Bronchial smooth muscle cell (primary cell): ENCODE measurements around the gene C11orf52. TPM values are rescaled to one million over a fixed set of nuclear protein-coding genes. Genes with fewer than 3 reads are reported as not detected.

Experiments
- total RNA-seq: library from RNA; depleted of rRNA; stranded (reverse); fragments of >200 nt; gene quantifications from 2 replicates; pipeline ENCODE4 v1.2.1, GENCODE V29; 2014

The C11orf52 gene, protein sequence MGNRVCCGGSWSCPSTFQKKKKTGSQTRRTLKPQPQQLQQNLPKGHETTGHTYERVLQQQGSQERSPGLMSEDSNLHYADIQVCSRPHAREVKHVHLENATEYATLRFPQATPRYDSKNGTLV
- 0.47 TPM in 1 of 2 replicates, not detected in the other for total RNA-seq

DNA sequence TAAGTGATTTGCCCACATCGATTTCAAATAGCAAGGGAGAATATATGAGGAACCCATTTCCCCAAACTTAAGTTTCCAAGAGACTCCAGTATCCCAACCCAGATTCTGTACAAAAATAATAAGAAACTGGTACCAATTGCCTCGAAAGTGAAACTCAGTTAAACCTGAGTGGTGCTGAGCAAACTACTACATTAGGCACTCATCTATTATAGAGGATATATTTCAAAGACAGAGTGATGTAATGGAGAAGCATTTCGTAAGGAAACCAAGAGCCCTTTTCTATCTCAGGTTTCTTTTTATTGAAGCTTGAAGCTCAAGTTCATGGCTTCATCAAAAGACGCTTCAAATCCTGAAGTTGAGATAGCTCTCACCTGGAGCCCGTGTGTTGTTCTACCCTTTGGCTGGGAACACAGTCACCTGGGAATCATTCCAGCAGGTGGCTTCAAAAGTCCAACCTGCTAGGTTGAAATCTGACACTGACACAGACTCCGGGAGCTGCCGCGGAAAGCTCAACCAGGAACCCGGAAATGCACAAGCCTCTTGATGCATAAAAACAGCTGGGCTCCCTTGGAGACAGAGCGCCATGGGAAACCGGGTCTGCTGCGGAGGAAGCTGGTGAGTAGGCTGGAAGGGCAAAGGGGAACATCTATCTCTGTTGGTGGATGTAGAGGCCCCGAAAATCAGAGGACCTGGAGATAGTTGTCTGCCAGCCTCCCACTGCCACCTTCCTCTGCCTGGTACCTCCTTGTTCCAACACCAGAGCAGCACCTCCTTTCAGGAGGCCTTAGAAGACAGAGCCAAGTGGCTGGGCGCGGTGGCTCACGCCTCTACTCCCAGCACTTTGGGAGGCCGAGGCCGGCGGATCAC lies at the start of gene C11orf52:
Gene C11orf52, plus strand, starts transcription at position 524 of the 867 bp plus-strand sequence. Its CDS starts 60 bp downstream, at position 584.

GRCh38 chr11:111870886-111871692 lies 47.6 kb upstream of the C11orf52 start, which contains the start of gene ALG9:
ALG9 (minus strand) TSS chr11:111871581; CDS start chr11:111871482, 99 bp downstream.

GRCh38 chr11:111878849-111879636 lies 39.7 kb upstream of the C11orf52 start, which contains the start of the genes CFAP68 and FDXACB1:
CFAP68 (plus strand) TSS chr11:111879541; CDS start chr11:111879561, 20 bp downstream.
FDXACB1 (minus strand) TSS chr11:111879165; CDS start chr11:111879132, 33 bp downstream.

DNA sequence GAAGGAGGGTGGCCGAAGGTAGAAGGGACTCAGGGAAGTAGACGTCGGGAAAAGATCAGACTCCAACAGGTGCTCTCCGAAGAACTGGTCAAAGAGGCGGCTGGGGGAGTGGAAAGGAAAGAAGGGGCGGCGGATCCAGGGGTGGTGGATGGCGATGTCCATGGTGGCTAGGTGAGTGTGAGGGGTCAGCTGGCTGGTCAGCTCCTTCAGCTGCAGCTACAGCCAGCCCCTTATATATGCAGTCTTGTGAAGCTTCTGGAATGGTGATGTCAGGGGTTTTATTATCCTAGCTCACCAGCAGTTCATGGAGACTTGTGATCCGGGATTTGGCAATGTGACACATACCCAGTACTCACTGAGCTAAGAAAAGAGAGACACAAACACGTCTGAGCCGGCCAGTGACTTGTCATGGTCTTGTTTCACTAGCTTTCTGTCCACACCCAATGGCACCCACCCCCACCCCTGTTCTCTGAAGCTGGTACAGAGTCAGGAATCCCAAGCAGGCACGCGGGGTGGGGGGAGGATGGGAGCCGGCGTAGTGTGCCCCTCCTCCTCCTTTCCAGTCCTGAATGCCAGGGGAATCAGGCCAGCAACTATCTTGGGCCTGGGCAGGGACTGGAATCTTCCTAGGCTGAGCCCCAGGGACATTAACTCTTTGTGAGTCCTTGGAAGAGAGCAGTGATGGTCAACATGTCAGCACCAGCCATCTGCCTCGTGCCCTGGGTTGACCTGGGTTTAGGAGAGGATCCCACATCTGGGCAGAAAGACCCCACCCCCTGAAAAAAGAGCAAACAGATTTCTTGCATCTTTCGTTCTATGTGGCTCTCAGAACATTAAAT lies 6.9 kb upstream of the C11orf52 start, which contains the start of gene CRYAB:
Gene CRYAB, minus strand, starts transcription at position 208 of the 839 bp plus-strand sequence. Its CDS starts 46 bp downstream, at position 162.

DNA sequence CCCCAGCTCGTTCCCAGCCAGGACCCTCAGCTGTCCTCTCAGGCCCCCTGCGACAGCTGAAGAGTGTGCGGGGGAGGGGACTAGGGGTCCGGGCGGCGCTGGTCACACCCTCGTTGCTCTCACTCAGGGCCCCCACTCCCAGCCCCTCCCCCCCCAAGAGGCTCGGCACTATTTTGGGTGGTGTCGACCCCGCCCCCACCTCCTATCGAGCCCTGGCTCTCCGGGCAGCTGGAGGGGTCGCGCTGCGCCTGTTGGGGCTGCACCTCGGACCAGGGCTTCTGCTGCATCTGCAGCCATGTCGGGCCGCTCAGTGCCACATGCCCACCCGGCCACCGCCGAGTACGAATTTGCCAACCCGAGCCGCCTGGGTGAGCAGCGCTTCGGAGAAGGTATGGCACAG lies 6.2 kb upstream of the C11orf52 start, which contains the start of gene HSPB2:
Gene HSPB2, plus strand, starts transcription at position 200 of the 400 bp plus-strand sequence. Its CDS starts 96 bp downstream, at position 296.

Other genes with a start within 250 kb of the C11orf52 start
- gene PPP2R1B, start 152.5 kb upstream of the C11orf52 start, total RNA-seq = 26.7 and 34.5 TPM in 2 replicates
- 15.6 and 23.2 TPM in 2 replicates for gene ALG9, start 47.3 kb upstream of the C11orf52 start, total RNA-seq
- gene FDXACB1, start 39.7 kb upstream of the C11orf52 start, total RNA-seq = 1.6 and 1.9 TPM in 2 replicates
- 9.5 and 13.0 TPM in 2 replicates for gene CFAP68, start 39.4 kb upstream of the C11orf52 start, total RNA-seq
- gene CRYAB, start 7.1 kb upstream of the C11orf52 start, total RNA-seq = 9.0 and 11.9 TPM in 2 replicates
- 0.43 and 0.63 TPM in 2 replicates for gene HSPB2, start 6.2 kb upstream of the C11orf52 start, total RNA-seq
- gene DIXDC1, start 18.4 kb downstream of the C11orf52 start, total RNA-seq = 15.3 and 15.5 TPM in 2 replicates
- gene DLAT, start 106.5 kb downstream of the C11orf52 start, total RNA-seq = 15.5 and 18.1 TPM in 2 replicates
- 1.1 and 1.4 TPM in 2 replicates for gene PIH1D2, start 155.1 kb downstream of the C11orf52 start, total RNA-seq
- 13.7 and 18.9 TPM in 2 replicates for gene NKAPD1, start 155.4 kb downstream of the C11orf52 start, total RNA-seq
- 53.4 and 67.6 TPM in 2 replicates for gene TIMM8B, start 167.8 kb downstream of the C11orf52 start, total RNA-seq
- gene SDHD, start 168.0 kb downstream of the C11orf52 start, total RNA-seq = 162 and 201 TPM in 2 replicates
- gene IL18, start 245.2 kb downstream of the C11orf52 start, total RNA-seq = 0.32 TPM in 1 of 2 replicates, not detected in the other
- 0.16 TPM in 1 of 2 replicates, not detected in the other for gene TEX12, start 248.5 kb downstream of the C11orf52 start, total RNA-seq